ENCODE results near the gene SMO.

DNA sequence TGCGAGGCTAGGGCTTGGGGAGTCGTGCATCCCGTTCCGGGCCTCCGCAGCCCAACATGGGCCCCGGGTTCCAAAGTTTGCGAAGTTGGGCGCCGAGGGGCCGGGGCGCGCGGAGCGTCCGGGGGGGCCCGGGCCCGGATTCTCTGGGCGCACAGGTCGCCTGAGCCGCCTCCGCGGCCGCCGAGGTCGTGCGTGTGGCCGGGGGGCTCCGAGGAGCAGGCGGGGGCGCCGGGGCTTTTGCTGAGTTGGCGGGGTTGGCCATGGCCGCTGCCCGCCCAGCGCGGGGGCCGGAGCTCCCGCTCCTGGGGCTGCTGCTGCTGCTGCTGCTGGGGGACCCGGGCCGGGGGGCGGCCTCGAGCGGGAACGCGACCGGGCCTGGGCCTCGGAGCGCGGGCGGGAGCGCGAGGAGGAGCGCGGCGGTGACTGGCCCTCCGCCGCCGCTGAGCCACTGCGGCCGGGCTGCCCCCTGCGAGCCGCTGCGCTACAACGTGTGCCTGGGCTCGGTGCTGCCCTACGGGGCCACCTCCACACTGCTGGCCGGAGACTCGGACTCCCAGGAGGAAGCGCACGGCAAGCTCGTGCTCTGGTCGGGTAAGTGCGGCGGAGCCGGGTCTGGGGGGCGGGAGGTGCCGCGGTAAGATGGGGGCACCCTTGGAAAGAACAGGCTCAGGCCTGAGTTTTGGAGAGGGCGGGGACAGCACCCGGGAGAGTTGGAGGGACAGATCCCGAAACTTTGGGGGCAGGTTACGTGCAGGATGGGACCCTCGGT is 643 bp downstream of the SMO start:
- TF ChIP-seq, protein P1, sequence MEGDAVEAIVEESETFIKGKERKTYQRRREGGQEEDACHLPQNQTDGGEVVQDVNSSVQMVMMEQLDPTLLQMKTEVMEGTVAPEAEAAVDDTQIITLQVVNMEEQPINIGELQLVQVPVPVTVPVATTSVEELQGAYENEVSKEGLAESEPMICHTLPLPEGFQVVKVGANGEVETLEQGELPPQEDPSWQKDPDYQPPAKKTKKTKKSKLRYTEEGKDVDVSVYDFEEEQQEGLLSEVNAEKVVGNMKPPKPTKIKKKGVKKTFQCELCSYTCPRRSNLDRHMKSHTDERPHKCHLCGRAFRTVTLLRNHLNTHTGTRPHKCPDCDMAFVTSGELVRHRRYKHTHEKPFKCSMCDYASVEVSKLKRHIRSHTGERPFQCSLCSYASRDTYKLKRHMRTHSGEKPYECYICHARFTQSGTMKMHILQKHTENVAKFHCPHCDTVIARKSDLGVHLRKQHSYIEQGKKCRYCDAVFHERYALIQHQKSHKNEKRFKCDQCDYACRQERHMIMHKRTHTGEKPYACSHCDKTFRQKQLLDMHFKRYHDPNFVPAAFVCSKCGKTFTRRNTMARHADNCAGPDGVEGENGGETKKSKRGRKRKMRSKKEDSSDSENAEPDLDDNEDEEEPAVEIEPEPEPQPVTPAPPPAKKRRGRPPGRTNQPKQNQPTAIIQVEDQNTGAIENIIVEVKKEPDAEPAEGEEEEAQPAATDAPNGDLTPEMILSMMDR (IDR thresholded peaks at IDR 0.05; ENCODE audit: low read length), result no peak
- TF ChIP-seq EZH2 (IDR thresholded peaks at IDR 0.05; ENCODE audit: borderline replicate concordance, low read length), result peak; percentile 84; the same call in 1 of the 2 replicates

Measured in OCI-LY1 (cell line).